Sciatic nerve (tissue), 2 donors: ENCODE results near the gene KIAA0408. TPM values are rescaled to one million over a fixed set of nuclear protein-coding genes. Genes with fewer than 3 reads are reported as not detected.
A peak's percentile ranks its signal among the peaks of the same experiment; 100 is the strongest.
"Not testable (repeated sequence)": the region's sequence is repeated elsewhere in the genome, so short reads cannot be mapped to it uniquely, and the experiment has no call there.

Experiments used
- ATAC-seq: fragments of 200-7000 bp; cut with Tn5 transposase; one replicate; pipeline ENCODE4 v1.9.1; 2020; ENCODE audit warnings: mild to moderate bottlenecking, moderate library complexity
- DNase-seq: peaks from one replicate; pipeline ENCODE4 v3.0.0-alpha.2; 2020; ENCODE audit warnings: low spot score
- intact Hi-C: fragments of 100-400 bp; cut with DNase I; formaldehyde crosslinking; loops from one replicate; pipeline ENCODE4 v1.14.2; 2022
- total RNA-seq: library from RNA; stranded (reverse); fragmentation: NEBNext Ultra II Directional; extraction: Animal tissue kit (Norgen Biotek cat#: 25700); gene quantifications from one replicate; pipeline ENCODE4 v1.2.1, GENCODE V29; 2021
- donor health status: DM: no; HTN: no; CAD: no.
- donor health status: DM: no; HTN: no; CAD: no.

The KIAA0408 gene
- total RNA-seq, 1 donor from 2014 or later = 45.3 TPM

DNA sequence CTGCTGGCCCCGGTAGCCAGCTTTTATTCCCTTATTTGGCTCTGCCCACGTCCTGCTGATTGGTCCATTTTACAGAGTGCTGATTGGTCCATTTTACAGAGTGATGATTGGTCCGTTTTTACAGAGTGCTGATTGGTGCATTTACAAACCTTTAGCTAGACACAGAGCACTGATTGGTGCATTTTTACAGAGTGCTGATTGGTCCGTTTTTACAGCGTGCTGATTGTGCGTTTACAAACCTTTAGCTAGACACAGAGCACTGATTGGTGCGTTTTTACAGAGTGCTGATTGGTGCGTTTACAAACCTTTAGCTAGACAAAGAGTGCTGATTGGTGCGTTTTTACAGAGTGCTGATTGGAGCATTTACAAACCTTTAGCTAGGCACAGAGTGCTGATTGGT, 30.6 kb downstream of the KIAA0408 start:
- ATAC-seq, DNase-seq: not testable (repeated sequence)
- intact Hi-C loops = loop anchor here (5.0 kb wide), 1 partner anchor 1524 kb away; no protein-coding TSS in a partner anchor

DNA sequence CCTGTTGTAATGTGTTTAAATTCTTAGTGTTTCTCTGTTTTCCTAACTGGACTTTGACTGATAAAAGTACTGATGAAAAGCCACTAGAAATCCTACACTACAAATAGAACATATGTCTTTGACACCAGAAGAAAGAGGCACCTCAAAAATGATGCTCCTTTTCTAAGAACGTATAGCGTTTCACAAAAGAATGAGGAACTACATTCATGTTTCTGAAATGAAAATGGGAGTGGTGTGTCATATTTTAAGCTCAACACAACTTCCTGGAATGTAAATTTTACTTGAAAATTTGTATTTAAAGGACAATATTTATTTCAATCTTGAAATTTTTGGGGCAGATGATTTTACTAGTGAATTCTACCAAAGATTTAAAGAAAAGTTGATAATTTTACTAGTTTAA, 35.3 kb downstream of the KIAA0408 start:
- intact Hi-C loops = no loop called here
- DNase-seq = no peak
- ATAC-seq = no peak

DNA sequence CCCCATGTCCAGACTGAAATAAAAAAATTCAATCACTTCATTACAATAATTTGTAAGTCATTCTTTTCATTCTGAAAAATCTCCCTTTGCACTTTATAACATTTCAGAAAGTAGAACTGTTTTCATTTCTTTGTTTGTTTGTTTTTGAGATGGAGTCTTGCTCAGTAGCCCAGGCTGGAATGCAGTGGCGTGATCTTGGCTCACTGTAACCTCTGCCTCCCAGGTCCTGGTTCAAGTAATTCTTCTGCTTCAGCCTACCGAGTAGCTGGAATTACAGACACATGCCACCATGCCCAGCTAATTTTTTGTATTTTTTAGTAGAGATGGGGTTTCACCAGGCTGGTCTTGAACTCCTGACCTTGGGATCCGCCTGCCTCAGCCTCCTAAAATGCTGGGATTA, 38.0 kb downstream of the KIAA0408 start:
- ATAC-seq, DNase-seq, intact Hi-C loops: not testable (repeated sequence)

DNA sequence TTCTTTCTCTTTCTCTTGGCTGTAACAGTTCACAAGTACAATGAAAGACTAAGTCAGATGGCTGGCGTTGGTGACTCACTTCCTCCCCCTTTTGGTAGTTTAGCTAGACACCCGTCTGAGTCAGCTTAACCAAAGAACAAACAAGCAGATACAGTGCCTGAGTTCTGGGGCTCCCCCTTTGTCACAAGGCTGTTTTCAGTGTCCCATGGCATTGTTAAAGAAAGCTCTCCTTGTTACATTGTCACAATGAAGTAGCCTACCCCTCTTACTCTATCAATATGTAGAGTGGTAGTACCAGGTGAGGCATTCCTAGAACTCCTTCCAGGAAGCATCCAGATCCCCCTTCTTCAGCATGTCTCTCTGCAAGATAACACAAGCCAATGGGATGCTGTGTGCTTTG, 38.6 kb downstream of the KIAA0408 start:
- intact Hi-C loops = no loop called here
- ATAC-seq (peak; percentile 84), DNase-seq (peak; percentile 65)

DNA sequence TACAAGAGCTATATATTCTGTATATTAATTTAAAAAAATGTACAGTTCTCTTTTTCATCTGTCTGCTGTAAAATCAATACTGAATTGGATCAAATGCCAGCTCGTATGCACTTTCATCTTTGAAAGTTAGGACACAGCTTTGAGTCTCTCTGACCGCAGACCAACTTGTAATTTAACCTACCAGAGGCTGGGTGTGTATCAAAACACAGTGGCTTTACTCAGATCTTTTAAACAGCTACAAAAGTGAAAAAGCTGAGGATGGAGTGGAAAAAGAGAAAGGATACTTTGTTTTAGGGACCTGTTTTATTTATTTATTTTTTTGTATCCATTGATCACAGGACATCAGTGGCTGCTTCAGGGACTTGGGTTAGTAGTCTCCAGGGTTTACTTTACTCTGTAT, 44.1 kb downstream of the KIAA0408 start:
- ATAC-seq = no peak
- DNase-seq = no peak
- intact Hi-C loops = no loop called here

DNA sequence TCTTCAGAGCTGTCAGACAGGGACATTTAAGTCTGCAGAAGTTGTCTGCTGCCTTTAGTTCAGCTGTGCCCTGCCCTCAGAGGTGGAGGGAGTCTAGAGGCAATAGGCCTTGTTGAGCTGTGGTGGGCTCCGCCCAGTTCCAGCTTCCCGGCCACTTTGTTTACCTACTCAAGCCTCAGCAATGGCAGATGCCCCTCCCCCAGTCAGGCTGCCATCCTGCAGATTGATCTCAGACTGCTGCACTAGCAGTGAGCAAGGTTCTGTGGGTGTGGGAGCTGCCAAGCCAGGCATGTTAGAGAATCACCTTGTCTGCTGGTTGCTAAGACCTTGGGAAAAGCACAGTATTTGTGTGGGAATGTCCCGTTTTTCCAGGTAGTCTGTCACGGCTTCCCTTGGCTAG, 46.1 kb downstream of the KIAA0408 start:
- intact Hi-C loops, DNase-seq, ATAC-seq: not testable (repeated sequence)

DNA sequence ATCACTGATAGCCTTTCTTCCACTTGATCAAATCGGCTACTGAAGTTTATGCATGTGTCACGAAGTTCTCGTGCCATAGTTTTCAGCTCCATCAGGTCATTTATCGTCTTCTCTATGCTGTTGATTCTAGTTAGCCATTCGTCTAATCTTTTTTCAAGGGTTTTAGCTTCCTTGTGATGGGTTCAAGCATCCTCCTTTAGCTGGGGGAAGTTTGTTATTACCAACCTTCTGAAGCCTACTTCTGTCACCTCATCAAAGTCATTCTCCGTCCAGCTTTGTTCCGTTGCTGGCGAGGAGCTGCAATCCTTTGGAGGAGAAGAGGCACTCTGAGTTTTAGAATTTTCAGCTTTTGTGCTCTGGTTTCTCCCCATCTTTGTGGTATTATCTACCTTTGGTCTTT, 47.2 kb downstream of the KIAA0408 start:
- ATAC-seq, intact Hi-C loops: not testable (repeated sequence)

More for the DNA sequence above, 47.2 kb downstream of the KIAA0408 start:
- DNase-seq = not testable (repeated sequence)

Other genes starting within 250 kb of the KIAA0408 start
- gene RNF146, start 192.5 kb downstream of the KIAA0408 start, total RNA-seq = 72.2 TPM
- 62.0 TPM for gene ECHDC1, start 115.8 kb downstream of the KIAA0408 start, total RNA-seq
- not detected for gene C6orf58, start 117.8 kb upstream of the KIAA0408 start, total RNA-seq